Retinal pigment epithelial cell (primary cell): ENCODE results near the gene SNAI3.

Source experiments
- DNase-seq: peaks from one replicate; pipeline ENCODE4 v3.0.0-alpha.2; 2010; ENCODE audit warnings: low read depth
- H3K4me3 ChIP-seq: 2 replicates; pipeline ENCODE4 v1.5.1; 2011; ENCODE audit warnings: mild to moderate bottlenecking, low read length, control low read depth, moderate library complexity
- CTCF ChIP-seq: conservative IDR thresholded peaks from 2 replicates; pipeline ENCODE4 v1.5.1; 2011; ENCODE audit warnings: low read depth, low read length, control low read depth, inconsistent platforms

SNAI3 gene

GRCh38 chr16:88662843-88663606 lies 23.3 kb downstream of the SNAI3 start, which contains the start of gene MVD:
Gene MVD, minus strand, starts transcription at chr16:88663091. Its CDS starts 11 bp downstream, at chr16:88663080.
- H3K4me3 ChIP-seq: peak within 1 kb of the TSS; percentile 87
- TF ChIP-seq CTCF: no peak
- peak; percentile 94 for DNase-seq

DNA sequence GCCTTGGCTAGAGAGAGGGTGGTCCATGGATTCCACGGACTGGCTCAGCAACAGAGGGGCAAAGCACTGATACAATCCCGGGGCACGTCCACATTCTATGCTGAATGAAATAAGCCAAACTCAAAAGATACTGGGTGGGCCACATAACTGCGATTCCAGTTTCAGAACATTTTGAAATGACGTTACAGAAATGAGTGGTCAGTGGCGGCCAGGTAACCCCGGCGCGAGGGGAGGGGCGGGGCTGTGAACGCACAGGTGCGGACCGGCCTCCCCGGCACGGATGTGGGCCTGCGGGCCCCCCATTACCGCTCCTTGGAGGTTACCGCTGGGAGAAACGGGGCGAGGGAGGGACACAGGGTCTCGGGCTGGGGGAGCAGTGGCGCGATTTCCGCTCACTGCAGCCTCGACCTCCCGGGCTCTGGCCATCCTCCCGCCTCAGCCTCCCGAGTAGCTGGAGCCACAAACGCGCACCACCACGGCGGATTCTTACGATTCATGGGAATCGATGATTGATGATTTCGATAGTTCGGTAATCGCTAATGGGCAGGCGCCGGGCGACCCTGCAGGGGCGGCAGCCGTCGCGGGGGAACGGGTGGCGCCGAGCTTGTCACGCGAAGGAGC lies 24.0 kb downstream of the SNAI3 start:
- no peak for DNase-seq
- TF ChIP-seq CTCF: no peak
- peak overlapping the region; percentile 87 for H3K4me3 ChIP-seq

DNA sequence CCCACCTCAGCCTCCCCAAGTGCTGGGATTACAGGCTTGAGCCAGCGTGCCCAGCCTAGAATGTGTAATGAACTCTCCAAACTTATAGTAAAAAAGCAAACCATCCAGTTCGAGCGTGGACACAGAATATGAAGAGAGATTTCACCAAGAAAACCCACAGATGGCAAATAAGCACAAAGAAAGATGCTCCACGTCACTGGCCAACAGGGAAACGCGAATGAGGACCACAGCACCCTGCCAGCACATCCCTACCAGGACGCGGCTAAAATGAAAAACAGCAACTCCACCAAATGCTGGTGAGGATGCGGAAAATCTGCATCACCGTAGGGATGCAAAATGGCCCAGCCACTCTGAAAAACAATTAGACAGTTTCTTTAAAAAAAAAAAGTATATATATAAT lies 24.8 kb downstream of the SNAI3 start:
- TF ChIP-seq CTCF: no peak
- H3K4me3 ChIP-seq: peak overlapping the region; percentile 87
- DNase-seq: no peak

DNA sequence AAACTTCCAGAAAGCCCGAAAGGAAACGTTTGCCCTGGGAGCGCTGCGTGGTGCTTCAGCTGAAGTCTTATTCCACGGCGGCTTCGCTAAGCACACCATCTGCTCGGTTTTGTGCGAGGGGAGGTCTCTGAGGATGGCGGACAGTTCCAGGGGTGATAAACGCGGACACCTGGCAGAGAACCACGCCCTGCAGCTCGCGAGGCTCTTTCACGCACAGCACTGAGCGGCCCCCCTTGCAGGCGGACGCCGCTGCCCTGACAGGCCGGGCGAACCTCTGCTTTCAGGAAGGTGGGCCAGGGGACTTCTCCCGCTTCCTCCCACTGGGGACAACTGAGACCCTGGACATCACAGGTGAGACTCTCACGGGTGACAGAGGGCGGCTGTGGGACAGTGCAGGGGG lies 27.1 kb downstream of the SNAI3 start:
- no peak for TF ChIP-seq CTCF
- DNase-seq: no peak

DNA sequence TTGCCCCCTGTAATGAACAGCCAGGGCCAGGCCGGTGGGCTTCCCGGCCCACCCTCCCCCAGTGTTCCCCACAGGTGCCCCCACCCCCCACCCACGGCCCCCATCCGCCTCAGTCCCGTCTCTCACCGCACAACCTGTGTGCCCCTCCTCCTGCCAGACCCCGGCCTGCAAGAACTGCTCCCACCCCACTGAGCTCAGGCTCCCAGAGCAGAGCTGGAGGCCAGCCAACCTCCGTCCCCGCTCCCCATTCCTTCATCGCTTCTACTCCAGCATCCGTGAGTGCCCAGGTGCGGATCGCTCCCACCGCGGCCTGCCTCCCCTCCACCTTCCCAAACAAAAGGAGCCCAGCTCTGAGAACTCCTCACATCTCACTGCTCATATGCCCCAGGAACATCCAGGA lies 27.6 kb downstream of the SNAI3 start:
- no peak for DNase-seq
- no peak overlapping the region for H3K4me3 ChIP-seq
- TF ChIP-seq CTCF: no peak

More for the DNA sequence above, 27.1 kb downstream of the SNAI3 start:
- no peak overlapping the region for H3K4me3 ChIP-seq

DNA sequence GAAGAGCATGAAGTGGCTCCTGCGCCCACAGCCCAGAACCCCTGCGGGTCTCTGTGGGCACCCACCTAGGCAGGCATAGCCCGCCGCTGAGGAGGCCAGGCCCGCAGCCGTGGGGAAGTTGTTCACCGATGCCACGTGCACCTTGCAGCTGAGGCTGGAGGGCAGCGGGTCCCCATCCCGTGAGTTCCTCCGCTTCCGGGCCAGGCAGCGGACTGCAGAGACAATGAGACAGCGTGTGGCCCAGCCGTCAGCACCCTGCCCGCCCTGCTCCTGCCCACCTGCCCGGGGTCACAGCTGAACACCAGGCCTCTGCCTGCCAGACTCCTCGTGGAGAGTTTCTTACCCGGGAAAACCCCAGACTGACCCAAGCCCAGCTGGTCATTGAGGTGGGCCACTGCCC lies 28.9 kb downstream of the SNAI3 start:
- no peak for DNase-seq
- no peak overlapping the region for H3K4me3 ChIP-seq
- no peak for TF ChIP-seq CTCF

DNA sequence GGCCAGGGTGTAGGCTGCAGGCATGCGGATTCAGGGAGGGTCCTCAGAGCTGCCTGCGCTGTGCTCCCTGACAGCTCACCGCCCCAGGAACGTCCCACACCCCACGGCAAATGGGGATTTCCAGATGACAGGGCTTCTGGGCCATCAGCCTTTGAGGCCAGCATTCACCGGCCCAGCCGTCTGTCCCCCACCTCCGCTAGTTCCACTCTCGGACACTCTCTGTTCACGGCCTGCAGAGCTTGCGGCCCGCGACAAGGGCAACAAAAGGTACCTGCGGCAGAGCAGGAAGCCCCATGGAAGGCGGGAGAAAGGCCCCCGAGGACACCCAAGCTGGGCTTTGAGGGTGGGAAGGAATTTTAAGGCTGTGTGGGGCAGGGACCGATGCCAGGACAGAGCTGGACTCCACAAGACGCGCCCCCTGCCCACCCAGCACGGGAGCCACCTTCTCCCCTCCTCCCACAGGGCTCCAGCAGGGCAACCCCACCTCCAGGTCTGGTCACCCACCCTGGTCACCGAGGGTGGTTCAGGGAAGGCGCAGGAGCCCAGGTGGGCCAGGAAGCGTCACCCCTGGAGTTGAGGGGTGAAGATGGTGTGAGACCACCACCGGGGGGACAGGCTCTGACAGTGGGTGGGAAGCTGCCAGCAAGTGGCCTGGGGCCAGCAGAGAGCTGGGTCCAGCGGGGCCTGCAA lies 29.9 kb downstream of the SNAI3 start:
- TF ChIP-seq CTCF: no peak
- no peak overlapping the region for H3K4me3 ChIP-seq
- DNase-seq: no peak
